ENCODE results near the gene PCYT1B.
"Not testable (repeated sequence)": the region's sequence is repeated elsewhere in the genome, so short reads cannot be mapped to it uniquely, and the experiment has no call there.

Gene PCYT1B

DNA sequence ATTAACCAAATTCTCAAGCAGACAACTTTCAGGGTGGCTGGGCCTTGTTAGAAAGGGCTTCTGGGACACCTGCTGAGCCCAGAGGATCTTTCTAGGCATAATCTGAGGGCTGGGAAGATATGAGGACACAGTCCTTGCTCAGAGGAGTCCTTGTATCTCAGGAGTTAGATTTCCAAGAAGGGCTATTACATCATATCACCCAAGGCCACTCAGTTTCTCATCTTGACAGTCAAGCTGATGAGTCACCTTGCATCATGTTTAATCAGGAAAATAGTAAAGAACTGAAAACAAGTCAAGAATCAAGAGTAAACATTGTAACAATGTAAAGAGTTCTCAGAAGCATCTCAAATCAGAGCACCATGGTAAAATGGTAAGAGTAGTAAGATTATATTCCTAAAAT, 4.0 kb downstream of the PCYT1B start:
- DNase-seq, result no peak

DNA sequence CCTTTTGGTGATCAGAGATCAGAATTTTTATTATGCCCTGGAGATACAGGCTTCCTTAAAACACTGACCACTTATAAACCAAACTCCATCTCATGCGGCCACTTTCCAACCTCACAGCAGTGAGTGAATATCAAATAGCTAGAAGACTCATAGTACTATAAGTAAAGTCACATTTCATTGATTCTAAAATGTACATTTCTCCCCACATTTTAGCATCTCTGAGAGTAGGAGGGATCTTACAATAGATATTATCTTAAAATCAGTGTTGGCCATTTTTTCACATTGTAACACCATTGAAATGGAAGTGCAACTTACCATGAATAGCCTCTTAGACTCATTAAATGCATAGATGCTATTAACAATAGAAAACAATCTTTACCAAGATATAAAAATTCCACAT, 17.4 kb downstream of the PCYT1B start:
- DNase-seq, result no peak

DNA sequence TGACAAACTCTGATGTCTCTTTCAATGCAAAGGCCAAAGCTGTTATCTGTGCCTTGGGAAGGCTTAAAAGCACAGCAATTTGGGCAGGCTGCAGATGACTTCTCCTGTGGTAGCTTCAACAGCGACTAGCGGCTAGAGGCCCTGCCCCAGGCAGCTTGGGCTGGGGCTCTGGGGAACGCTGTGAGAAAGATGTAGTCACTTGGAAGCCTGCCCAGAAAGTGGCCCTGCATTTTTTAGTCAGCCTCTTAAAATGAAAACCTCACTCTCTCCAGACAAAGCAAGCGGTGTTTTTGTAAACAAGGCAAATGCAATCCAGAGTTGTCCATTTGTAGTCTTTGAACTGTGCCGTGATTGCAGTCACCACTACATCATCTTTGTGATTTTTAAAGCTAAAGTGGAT, 27.5 kb downstream of the PCYT1B start:
- DNase-seq, result no peak

DNA sequence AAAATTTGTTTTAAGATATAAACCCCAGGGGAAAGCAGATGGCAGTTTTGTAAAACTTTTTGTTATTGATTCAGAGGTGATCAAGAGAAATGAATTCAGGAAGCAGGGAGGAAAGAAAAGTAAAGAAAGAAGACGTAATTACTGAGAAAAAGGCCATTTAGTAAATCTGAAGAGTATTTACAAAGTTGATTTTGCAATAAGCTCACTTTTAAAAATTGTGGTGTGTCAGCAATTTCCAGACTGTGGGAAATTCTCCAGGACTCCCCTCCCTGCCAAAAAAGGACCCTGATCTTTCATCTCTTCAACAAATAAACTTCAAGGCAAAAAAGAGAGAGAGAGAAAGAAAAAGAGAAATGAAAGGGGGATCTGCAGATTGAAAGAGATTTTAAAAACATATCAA, 36.6 kb downstream of the PCYT1B start:
- no peak for DNase-seq

DNA sequence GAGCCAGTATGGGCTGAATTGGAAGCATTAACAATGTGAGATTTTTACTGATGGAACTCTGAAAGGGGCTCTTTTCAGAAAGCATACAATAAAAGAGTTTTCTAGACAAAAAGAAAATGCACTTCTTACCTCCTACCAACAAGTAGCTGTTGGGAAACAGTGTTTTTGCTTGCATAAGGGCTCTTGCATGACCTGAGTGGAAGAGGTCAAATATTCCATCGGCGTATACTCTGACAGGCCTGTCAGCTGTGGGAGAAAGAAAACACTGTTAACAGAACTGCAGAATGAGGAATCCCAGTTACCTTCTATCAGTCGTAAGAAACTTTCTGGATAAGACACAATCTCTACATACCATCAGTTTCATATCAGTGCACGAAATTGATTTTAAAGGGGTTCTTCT, 39.5 kb downstream of the PCYT1B start:
- DNase-seq, result no peak

DNA sequence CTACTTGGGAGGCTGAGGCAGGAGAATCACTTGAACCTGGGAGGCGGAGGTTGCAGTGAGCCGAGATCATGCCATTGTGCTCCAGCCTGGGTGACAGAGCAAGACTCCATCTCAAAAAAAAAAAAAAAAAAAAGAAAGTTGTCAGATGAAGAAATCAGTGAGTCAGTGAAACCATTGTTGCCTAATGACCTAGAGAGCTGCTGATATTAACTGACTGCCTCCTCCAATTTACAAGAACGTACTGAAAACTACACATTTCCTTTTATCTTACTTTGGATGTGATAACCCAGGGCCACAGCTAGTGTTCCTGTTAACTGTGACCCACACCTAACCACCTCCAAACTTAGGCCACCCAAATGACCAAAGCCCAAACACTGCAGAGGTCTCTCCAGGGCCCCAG, 41.2 kb downstream of the PCYT1B start:
- DNase-seq, result not testable (repeated sequence)

DNA sequence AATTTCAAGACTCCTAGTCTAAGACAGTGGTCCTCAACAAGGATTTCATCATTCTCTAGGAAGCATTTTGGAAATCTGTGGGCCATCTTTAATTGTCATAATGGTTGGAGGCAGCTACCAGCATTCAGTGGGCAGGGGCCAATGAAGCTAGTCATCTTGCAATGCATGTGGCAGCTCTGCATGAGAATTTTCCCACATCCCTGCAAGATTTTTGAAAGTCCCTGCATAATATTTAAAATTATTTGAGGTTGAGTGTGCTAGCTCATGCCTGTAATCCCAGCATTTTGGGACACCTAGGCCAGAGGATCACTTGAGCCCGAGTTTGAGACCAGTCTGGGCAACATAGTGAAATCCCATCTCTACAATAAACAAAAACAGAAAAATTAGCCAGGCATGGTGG, 44.0 kb downstream of the PCYT1B start:
- DNase-seq, result no peak

DNA sequence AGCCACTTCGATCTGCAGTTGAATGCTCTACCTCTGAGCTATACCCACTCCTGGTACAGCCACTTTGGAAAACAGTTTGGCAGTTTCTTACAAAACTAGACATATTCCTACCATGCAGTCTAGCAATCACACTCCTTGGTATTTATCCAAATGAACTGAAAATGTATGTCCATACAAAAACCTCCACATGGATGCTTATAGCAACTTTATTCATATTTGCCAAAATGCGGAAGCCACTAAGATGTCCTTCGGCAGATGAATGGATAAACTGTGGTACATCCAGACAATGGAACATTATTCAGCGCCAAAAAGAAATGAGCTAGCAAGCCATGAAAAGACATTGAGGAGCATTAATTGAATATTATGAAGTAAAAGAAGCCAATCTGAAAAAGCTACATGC, 45.3 kb downstream of the PCYT1B start:
- DNase-seq, result no peak

DNA sequence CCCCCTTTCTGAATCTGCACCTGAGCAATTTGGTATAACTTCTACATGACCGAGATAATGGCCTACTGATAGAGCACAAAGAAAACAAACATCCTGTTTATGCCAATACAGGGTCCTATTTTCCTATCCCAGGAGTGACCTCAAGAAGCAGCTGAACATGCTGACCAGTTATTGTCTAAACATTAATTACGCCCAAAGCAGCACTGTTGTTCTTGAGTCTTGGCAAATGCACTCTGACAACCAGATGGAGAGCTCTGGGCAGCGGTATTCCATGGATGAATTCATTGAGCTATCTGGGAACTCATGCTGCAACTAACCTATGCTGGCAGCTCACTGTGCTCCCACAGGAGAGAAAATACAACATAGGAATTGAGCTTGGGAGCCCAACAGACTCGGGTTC, 52.6 kb downstream of the PCYT1B start:
- DNase-seq, result no peak

DNA sequence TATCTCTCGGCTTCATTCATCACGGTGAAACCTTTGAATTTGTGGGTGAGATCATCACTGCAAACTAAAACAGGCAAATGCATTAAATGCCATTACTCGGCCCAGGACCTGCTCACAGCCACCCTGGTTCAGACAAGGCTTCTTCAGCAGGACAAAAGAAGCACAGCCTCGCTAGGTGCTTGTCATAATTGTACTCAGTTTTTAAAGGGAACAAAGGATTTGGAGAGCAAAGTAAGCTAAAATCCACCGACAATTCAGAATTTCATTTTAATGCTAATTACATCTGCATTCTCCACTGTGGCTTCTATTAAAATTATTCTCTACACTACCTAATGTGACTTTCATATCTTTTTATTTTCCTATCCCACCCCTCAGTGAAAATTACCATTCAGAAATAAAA, 57.0 kb downstream of the PCYT1B start:
- DNase-seq, result no peak

DNA sequence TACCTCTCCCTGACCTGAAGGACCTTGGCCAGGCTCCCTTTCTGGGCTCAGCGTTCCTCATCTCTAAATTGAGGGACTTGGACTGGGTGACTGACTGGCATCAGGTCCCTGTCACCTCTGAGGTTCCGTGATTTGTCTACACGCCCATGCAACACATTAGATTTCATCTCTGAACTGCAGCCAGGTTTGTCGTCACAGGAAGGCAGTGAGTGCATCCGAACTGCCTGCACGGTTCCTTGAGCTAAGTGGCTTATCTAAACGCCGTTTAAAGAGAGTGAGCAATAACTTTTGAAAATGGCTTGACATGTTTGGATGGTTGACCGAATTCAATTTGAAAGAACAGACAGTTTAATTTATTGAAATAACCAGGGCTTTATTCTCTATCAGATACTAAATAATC, 70.1 kb downstream of the PCYT1B start:
- no peak for DNase-seq

DNA sequence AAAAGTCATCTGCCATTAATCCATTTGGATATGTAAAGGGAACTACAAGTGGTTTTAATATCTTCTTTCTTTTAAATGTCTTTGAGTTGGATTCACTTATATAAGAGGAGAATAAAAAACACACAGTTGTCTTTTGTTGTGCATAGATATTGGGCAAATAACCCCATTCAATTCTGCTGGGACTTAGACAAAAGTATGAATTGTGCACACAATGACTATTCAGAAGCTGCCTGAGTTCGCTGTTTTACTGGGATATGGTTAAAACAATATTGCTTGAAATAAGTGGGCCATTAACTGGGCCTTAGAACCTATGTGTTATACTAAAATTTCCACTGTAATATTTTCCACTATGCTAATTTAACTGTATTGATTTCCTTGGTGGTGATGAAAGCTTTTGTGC, 71.7 kb downstream of the PCYT1B start:
- no peak for DNase-seq

DNA sequence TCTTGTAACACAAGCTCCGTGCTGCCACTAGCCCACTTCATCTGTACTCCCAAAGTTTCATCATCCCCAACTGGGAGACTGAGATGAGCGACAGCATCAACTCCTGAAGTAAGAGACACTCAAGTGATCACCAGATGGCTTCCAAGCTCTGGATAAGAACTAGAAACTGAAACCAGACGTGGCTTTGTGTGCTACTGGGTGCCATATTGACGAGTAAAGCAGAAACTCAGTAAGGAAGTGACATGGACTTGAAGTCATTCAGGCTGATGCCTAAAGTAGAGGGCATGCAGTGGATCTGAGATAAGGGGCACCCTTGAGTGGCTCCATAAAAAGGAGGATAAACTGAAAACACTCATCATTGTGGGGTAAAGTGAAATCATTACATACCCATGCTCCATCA, 72.4 kb downstream of the PCYT1B start:
- DNase-seq, result no peak

DNA sequence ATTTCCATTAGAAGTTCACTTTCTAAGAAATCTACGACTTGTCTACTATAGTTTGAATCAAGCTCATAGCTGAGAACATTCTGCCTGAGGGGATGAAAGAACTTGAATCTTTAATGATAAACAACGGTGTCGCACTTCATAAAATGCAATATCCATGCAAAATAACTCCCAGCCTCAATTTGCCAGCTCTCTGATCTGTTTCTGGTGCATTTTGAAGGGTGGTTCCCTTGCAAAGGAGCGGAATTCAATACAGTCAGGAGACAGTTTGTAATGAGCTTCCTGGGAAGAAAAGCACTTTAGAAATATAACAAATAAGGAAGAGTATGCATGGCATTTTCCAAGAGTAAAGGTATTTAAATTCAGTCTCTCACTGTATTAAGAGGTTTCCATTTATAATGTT, 80.0 kb downstream of the PCYT1B start:
- no peak for DNase-seq

DNA sequence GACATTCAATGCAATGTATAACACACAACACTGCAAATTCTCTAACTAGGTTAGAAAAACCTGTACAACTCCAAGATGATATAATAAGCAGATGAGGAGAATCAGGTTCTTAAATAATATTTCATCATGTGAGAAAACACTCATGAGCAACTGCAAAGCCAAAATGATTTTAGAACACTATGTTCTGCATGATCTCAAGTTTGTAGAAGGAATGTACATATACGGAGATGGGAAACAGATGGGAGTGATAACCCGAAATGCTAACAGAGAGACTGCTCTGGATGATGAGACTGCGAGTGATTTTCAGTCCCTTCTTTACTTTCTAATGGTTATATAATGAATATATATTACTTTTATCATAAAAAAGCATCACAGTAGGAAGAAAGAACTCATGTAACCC, 80.9 kb downstream of the PCYT1B start:
- no peak for DNase-seq

DNA sequence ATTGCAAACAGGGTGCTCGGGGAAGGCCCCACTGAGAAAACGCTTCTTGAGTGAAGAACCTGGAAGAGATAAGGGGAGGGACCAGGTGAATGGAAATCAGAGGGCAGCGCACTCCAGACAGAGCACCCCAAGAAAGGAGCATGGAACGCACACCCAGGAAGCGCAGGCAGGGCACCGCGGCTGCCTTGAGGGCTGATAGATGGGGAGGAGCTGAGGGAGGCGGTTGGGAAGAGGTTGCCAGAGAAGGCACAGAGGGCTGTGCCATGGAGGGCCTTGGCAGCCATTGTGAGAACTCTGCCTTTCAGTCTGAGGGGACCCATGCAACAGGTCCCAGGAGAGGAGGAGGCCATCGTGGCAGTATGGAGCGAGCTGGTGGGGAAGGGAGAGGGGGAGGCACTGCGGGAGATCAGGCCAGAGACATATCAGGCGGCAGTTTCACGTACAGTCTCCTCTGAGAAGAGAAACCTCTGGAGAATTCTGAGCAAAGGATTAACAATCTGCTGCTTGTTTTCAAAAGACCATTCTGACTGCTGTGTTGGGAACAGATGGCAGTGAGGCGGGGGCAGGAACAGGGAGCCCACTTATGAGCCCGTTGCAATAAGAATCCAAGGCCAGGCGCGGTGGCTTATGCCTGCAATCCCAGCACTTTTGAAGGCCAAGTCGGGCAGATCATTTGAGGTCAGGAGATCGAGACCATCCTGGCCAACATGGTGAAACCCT, 83.7 kb downstream of the PCYT1B start:
- no peak for DNase-seq

DNA sequence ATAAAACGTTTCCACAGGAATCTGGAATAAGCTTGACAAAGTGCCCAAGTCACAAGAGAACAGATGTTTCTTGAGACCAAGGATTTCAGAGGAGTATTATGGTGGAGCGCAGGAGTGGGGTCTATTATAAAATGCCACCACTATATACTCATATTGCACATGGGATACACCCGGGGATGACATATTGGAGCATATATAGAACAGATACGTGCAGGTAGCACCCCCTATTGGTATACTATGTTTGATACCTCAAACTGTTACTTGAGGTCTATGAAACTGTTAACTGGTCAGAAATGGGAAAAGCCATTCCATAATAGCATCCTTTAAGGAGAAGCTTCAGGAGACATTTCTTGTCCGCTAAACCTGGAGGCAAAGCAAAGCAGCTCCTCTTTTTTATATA, 86.0 kb downstream of the PCYT1B start:
- peak in 1 of 2 donors; percentile 1 for DNase-seq

DNA sequence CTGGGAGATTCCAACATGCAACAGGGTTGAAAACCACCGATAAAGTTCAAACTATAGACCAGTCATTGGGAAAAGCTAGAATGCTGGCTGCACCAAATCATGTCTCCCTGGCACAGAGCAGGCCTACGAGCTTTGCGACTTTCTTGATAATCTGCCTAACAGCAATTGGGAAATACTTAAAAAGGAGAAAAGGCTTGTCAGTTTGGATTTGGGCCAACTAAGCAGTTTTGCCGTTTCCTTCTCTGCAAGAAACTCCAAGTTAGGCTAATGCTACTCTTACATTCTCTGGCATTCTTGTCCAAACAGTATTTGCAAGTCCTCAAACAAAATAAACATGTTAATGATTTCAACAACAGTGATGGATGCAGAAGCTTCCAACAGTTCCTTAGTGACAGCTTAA, 94.1 kb downstream of the PCYT1B start:
- no peak for DNase-seq

DNA sequence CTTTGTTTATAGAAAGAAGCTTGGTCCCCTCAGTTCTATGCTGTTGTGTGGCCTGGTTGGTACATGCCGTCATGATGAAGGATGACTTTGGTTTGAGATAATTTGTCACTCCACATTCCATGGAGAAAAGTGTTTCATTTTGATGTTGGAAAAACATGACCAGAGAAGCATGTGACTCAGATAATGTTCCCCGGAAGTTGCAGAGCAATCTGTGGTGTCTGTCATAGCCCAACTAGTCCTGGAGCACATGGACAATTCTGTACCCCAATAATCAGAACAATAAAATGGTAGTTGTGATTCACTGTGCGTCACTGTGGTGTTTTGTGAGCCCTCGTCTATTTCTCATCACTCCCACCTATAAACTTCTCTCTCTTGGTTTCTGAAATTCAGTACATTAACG, 97.0 kb downstream of the PCYT1B start:
- no peak for DNase-seq

DNA sequence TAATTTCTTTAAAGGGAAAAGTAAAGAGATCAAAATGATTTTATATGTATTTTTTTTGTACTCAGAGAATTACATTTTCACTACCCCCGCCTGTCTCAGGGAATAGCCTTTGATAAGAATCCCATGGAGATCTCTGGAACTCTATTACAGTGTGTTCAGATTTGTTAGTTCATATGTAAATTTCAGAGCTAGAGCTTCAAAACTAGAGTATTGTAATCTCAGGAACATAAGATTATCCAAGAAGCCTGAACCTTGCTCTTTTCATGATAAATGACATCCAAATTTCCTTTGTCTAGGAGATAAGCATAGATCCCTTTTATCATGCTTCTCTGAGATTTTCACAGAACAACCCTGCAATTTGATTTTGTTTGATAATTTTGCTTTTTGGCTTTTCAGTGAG, 99.2 kb downstream of the PCYT1B start:
- DNase-seq, result no peak

DNA sequence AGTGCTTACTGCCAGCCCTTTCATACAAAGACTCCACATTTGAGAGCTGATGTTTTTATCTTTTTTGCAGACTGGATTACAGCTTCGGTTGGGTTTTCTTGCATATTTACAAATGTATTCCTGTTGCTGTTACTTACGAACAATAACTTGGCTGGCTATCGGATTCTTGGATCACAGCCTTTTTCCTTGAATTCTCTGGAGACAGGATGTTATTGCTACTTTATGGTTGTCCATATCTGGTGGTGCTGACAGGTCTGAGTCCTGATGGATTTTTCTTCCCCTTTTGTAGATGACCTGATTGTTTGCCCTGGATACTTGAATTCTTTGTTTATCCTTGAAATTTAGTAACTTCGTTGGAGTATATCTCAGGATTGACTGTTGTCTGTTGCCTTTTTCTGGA, 104.4 kb downstream of the PCYT1B start:
- no peak for DNase-seq

DNA sequence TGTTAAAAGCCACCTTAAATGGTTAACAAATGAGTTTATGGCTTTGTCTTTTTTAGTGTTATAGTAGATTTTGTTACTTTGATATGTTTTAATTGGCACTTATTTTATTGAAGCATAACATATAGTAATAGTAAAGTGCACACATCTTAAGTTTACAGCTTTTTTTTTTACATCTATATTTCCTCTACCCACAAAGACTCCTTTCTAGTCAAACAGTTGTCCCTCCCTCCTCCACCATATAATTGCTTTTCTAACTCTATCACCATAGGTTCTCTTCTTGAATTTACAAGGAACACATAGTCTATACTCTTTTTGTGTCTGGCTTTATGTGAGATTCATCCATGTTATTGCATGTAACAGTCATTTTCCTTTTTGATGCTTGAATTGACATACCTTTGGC, 110.6 kb downstream of the PCYT1B start:
- no peak for DNase-seq

DNA sequence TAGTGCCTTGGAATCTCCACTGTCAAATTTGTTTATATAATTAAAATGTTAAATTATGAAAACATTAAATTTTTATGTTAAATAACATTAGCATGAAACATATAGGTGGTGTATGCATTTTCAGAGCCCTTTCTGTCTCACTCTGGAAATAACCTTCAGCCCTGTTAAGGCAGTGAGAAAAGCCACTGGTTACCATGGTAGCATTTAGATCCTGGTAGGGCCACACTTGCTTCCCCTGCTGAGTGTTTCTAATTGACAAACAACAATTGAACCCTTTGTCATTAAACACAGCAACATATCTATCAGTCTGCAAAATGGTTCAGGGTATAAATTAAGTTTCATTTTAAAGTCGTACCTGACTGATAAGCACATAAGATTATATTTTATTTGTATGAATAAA, 118.5 kb downstream of the PCYT1B start:
- DNase-seq, result no peak

DNA sequence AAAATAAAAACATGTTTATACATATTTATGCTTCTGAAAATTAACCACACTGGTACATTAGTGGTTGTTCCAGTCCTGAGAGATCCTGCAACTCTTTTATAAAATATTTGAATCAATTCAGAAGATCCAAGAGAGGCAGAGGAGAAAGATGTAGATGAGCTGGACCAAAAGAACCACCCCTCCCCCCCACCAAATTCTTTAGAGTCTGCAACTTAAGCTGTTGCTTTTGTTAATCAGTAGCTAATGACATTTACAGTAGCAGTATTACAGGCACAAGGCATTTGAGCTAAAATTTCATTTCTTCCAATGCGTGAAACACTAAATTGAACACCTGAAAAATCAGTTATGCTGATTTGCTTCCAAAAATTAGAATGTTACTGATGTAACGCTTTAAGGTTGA, 120.5 kb downstream of the PCYT1B start:
- DNase-seq, result no peak

DNA sequence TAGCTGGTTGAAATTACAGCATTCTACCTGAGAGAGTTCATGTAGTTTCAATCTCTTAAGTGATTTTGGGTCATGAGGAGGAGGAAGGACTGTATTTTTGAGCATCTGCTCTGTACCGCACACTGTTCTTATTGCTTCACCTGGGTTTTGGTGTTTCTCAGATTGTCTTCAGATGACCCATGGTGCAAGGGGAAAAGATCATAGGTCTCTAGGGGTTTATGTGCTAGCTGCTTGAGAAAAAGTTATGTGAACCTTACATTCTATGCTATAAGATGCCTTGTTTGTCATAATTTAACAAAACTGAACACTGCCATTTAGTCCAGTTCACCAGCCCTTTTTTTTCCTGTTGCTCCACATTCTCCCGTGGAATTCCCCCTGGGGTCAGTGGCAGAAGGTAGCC, 121.7 kb downstream of the PCYT1B start:
- no peak for DNase-seq

DNA sequence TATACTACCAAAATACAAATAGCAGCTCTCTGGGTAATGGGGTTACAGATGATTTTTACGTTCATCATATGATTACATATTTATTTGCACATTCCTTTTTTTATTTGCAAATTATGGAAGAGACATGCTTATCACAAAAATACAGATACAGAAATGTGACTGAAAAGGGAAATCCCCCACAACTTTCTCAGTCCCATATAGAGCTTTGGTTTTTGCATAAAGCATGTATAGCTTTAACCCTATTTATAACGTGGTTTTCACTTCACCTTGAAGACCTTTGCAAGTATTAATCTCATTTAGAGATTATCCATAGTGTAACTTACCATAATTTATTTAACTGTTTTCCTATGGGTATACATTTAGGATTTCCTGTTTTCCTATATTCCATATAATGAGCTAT, 126.7 kb downstream of the PCYT1B start:
- DNase-seq, result no peak

All from CD4-positive, alpha-beta T cell treated with Interleukin-4 for 1 hour (primary cell).